Measurements from ENCODE around the gene MYOG. TPM values are rescaled to one million over a fixed set of nuclear protein-coding genes. Genes with fewer than 3 reads are reported as not detected.

MYOG gene
- total and polyA plus RNA-seq, 2 donors (not counting 1 experiment from before 2014, with no cell fraction given), result not detected

DNA sequence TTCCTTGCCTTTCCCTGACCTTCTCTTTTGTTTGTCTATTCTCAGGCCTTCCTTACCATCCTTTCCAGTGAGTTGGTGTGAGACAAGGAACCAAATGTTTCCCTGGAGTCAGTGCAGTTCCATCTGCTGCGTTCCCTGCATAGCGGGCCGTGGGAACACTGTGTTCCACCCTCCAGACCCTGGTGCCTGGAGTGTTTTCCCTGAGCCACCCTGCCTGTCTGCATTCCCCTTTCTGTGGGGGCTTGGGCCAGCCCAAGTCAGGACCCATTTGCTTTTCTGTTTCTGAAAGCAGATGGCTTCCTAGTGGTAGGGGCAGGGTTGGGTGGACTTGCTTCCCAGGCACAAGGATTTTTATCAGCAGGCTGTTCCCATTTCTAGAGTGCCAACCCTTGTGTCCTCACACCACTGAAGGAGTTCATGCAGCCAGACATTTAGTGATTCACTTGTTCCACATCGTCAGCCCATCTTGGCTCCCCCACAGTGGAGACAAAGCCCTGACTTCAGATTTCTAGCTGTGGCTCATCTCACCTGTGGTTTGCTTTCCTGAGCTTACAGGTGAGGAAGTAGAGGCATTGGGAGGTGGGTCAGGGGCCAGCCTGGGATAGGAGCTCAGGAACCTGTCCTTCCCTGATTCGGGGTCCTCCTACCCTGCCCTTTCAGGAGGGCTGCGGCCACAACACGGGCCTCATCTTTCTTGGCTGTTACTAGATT is 14.1 kb upstream of the MYOG start:
- TF ChIP-seq, protein P1, sequence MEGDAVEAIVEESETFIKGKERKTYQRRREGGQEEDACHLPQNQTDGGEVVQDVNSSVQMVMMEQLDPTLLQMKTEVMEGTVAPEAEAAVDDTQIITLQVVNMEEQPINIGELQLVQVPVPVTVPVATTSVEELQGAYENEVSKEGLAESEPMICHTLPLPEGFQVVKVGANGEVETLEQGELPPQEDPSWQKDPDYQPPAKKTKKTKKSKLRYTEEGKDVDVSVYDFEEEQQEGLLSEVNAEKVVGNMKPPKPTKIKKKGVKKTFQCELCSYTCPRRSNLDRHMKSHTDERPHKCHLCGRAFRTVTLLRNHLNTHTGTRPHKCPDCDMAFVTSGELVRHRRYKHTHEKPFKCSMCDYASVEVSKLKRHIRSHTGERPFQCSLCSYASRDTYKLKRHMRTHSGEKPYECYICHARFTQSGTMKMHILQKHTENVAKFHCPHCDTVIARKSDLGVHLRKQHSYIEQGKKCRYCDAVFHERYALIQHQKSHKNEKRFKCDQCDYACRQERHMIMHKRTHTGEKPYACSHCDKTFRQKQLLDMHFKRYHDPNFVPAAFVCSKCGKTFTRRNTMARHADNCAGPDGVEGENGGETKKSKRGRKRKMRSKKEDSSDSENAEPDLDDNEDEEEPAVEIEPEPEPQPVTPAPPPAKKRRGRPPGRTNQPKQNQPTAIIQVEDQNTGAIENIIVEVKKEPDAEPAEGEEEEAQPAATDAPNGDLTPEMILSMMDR (IDR thresholded peaks at IDR 0.05), result no peak
- TF ChIP-seq EZH2 (IDR thresholded peaks at IDR 0.05; ENCODE audit: borderline replicate concordance, insufficient read depth, low read depth, low read length, poor library complexity, severe bottlenecking), result no peak
- Histone ChIP-seq H3K36me3 (replicated peaks in 1 of 2; ENCODE audit: control extremely low read depth in 1 of 2, control insufficient read depth in 1 of 2, extremely low read depth in 1 of 2, insufficient read depth in 2 of 2, low read length in 1 of 2) (no peaks in the 10 kb centered on the region), H3K4me2 (replicated peaks; ENCODE audit: low read depth, low read length, poor library complexity, severe bottlenecking) (no peak overlapping the region), H3K79me2 (ENCODE audit: control insufficient read depth, insufficient read depth, low read length) (no peaks in the 10 kb centered on the region), H3K27me3 (replicated peaks in 1 of 4; ENCODE audit: control extremely low read depth in 1 of 4, control insufficient read depth in 3 of 4, insufficient read depth in 4 of 4, low read length in 3 of 4) (peaks cover 0 to 3% (median 0%) of the 10 kb centered on the region in 4 experiments), H2AFZ (ENCODE audit: insufficient read depth, low read depth, low read length, poor library complexity, severe bottlenecking) (no peak overlapping the region), H3K4me3 (ENCODE audit: control extremely low read depth in 1 of 5, extremely low read depth in 1 of 5, insufficient read depth in 1 of 5, low read depth in 2 of 5, low read length in 4 of 5) (no peak overlapping the region), H3K9me3 (ENCODE audit: control extremely low read depth in 1 of 3, control insufficient read depth in 2 of 3, insufficient read depth in 1 of 3, low read length in 2 of 3) (peaks cover 0 to 12% (median 4%) of the 10 kb centered on the region in 3 donors), H4K20me1 (ENCODE audit: control insufficient read depth, insufficient read depth, low read length, poor library complexity, severe bottlenecking) (no peaks in the 10 kb centered on the region), H3K9ac (ENCODE audit: low read length) (no peak overlapping the region), H3K4me1 (ENCODE audit: control insufficient read depth in 2 of 2, insufficient read depth in 2 of 2, low read length in 2 of 2) (no peaks in the 10 kb centered on the region), H3K27ac (ENCODE audit: low read length in 2 of 2) (no peak overlapping the region)
- ATAC-seq (ENCODE audit: low read depth) (no peak), DNase-seq (no peak)
- H3K4me1 Mint-ChIP-seq, result no peaks in the 10 kb centered on the region
- peaks cover 12% of the 10 kb centered on the region for H3K9me3 Mint-ChIP-seq (ENCODE audit: insufficient read depth)
- ChIA-PET POLR2A (no interaction called here), CTCF (no interaction called here)
- peaks cover 28% of the 10 kb centered on the region for H3K27me3 Mint-ChIP-seq
- intact Hi-C loops (cut with micrococcal nuclease), result no loop called here
- H3K4me3 Mint-ChIP-seq, result no peak overlapping the region
- WGBS (ENCODE audit: insufficient coverage), result 97% methylated on average over 7 of the region's 7 CpGs
- H3K27ac Mint-ChIP-seq, result no peak overlapping the region

DNA sequence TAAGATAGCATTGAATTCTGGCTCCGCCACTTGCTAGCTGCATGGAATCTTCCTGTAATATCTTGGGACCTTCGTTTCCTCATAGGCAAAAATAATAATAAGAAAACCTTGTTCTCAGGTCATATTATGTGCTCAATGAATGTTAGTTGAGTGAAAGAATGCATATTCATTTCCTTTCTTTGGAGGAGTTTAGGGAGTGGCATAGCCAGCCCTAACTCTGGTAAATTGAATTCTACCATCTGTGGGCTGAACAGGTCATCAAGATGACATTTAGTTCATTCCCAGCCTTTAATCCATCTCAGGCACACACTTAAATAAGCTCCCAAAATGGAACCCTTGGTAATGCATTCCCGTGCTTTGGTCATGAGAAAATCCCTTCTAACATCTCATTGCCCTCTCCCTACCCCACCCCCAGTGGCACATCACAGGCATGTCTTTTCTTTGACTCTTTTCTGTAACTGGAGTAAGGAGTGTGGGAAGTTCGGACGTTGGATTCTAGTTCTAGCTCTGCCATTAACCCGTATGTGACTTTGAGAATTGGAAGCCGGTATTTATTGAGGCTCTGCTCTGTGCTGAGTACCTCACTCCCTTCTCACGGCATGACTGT is 13.2 kb upstream of the MYOG start:
- POLR2A ChIA-PET, result no interaction called here
- Histone ChIP-seq H3K79me2 (ENCODE audit: control insufficient read depth, insufficient read depth, low read length) (no peaks in the 10 kb centered on the region), H3K4me3 (ENCODE audit: control extremely low read depth in 1 of 5, extremely low read depth in 1 of 5, insufficient read depth in 1 of 5, low read depth in 2 of 5, low read length in 4 of 5) (no peak overlapping the region), H4K20me1 (ENCODE audit: control insufficient read depth, insufficient read depth, low read length, poor library complexity, severe bottlenecking) (no peaks in the 10 kb centered on the region), H3K9ac (ENCODE audit: low read length) (no peak overlapping the region), H3K27ac (ENCODE audit: low read length in 2 of 2) (no peak overlapping the region), H2AFZ (ENCODE audit: insufficient read depth, low read depth, low read length, poor library complexity, severe bottlenecking) (no peak overlapping the region), H3K27me3 (replicated peaks in 1 of 4; ENCODE audit: control extremely low read depth in 1 of 4, control insufficient read depth in 3 of 4, insufficient read depth in 4 of 4, low read length in 3 of 4) (peaks cover 0 to 3% (median 0%) of the 10 kb centered on the region in 4 experiments), H3K4me2 (replicated peaks; ENCODE audit: low read depth, low read length, poor library complexity, severe bottlenecking) (no peak overlapping the region), H3K4me1 (ENCODE audit: control insufficient read depth in 2 of 2, insufficient read depth in 2 of 2, low read length in 2 of 2) (no peaks in the 10 kb centered on the region), H3K36me3 (replicated peaks in 1 of 2; ENCODE audit: control extremely low read depth in 1 of 2, control insufficient read depth in 1 of 2, extremely low read depth in 1 of 2, insufficient read depth in 2 of 2, low read length in 1 of 2) (no peaks in the 10 kb centered on the region), H3K9me3 (ENCODE audit: control extremely low read depth in 1 of 3, control insufficient read depth in 2 of 3, insufficient read depth in 1 of 3, low read length in 2 of 3) (peaks cover 5 to 17% (median 6%) of the 10 kb centered on the region in 3 donors)
- DNase-seq, result no peak
- H3K27me3 Mint-ChIP-seq, result peaks cover 28% of the 10 kb centered on the region
- H3K4me1 Mint-ChIP-seq, result no peaks in the 10 kb centered on the region
- 80% methylated on average over 3 of the region's 8 CpGs for WGBS (ENCODE audit: insufficient coverage)
- CTCF ChIA-PET, result no interaction called here
- no peak for TF ChIP-seq EZH2 (IDR thresholded peaks at IDR 0.05; ENCODE audit: borderline replicate concordance, insufficient read depth, low read depth, low read length, poor library complexity, severe bottlenecking)
- TF ChIP-seq, protein P1 (IDR thresholded peaks at IDR 0.05), result no peak
- ATAC-seq (ENCODE audit: low read depth), result no peak
- peaks cover 18% of the 10 kb centered on the region for H3K9me3 Mint-ChIP-seq (ENCODE audit: insufficient read depth)
- intact Hi-C loops (cut with micrococcal nuclease), result no loop called here
- H3K27ac Mint-ChIP-seq, result no peak overlapping the region
- no peak overlapping the region for H3K4me3 Mint-ChIP-seq
